ENCODE results near the gene LCE4A. TPM values are rescaled to one million over a fixed set of nuclear protein-coding genes. Genes with fewer than 3 reads are reported as not detected.
"Not testable (repeated sequence)": the region's sequence is repeated elsewhere in the genome, so short reads cannot be mapped to it uniquely, and the experiment has no call there.

The LCE4A gene
- total RNA-seq, 4 donors from 2014 or later = not detected

GRCh38 chr1:152679459-152679858, 28.5 kb upstream of the LCE4A start:
- Histone ChIP-seq H3K36me3 (no peaks in the 10 kb centered on the region), H3K27me3 (peaks cover 0 to 3% (median 0%) of the 10 kb centered on the region in 4 donors), H3K27ac (replicated peaks in 1 of 4) (no peak overlapping the region), H3K4me1 (no peaks in the 10 kb centered on the region), H3K4me3 (no peak overlapping the region), H3K9me3 (no peaks in the 10 kb centered on the region)
- intact Hi-C loops (cut with DNase I) = no loop called here
- no peak for DNase-seq (ENCODE audit: extremely low spot score)
- WGBS = 49% methylated on average over 6 of the region's 6 CpGs
- no peak for TF ChIP-seq EP300 (IDR thresholded peaks at IDR 0.05)
- TF ChIP-seq POLR2A (IDR thresholded peaks at IDR 0.05; ENCODE audit: low read depth) = no peak
- TF ChIP-seq POLR2AphosphoS5 (IDR thresholded peaks at IDR 0.05) = no peak
- no peak for TF ChIP-seq CTCF (IDR thresholded peaks at IDR 0.05)

GRCh38 chr1:152681616-152682015, 26.3 kb upstream of the LCE4A start:
- intact Hi-C loops (cut with DNase I) = no loop called here
- Histone ChIP-seq H3K4me1 (no peaks in the 10 kb centered on the region), H3K27me3 (peaks cover 0 to 3% (median 0%) of the 10 kb centered on the region in 4 donors), H3K27ac (replicated peaks in 1 of 4) (no peak overlapping the region), H3K36me3 (no peaks in the 10 kb centered on the region), H3K9me3 (no peaks in the 10 kb centered on the region), H3K4me3 (no peak overlapping the region)
- WGBS = 59% methylated on average over 2 of the region's 2 CpGs
- TF ChIP-seq EP300 (IDR thresholded peaks at IDR 0.05) (no peak), POLR2A (IDR thresholded peaks at IDR 0.05; ENCODE audit: low read depth) (no peak), POLR2AphosphoS5 (IDR thresholded peaks at IDR 0.05) (no peak), CTCF (IDR thresholded peaks at IDR 0.05) (no peak)
- no peak for DNase-seq (ENCODE audit: extremely low spot score)

- Histone ChIP-seq H3K9me3 (no peaks in the 10 kb centered on the region), H3K4me1 (no peaks in the 10 kb centered on the region), H3K27ac (replicated peaks in 1 of 4) (no peak overlapping the region), H3K36me3 (no peaks in the 10 kb centered on the region), H3K27me3 (peaks cover 0 to 3% (median 0%) of the 10 kb centered on the region in 4 donors), H3K4me3 (no peak overlapping the region)
- intact Hi-C loops (cut with DNase I) = no loop called here
- DNase-seq (ENCODE audit: extremely low spot score) = no peak
- no peak for TF ChIP-seq POLR2AphosphoS5 (IDR thresholded peaks at IDR 0.05)
- no peak for TF ChIP-seq EP300 (IDR thresholded peaks at IDR 0.05)
- TF ChIP-seq POLR2A (IDR thresholded peaks at IDR 0.05; ENCODE audit: low read depth) = no peak
- TF ChIP-seq CTCF (IDR thresholded peaks at IDR 0.05) = no peak
Measured at GRCh38 chr1:152683846-152684245, 24.1 kb upstream of the LCE4A start.

GRCh38 chr1:152685823-152686222, 22.1 kb upstream of the LCE4A start, which contains the start of gene LCE2B:
Gene LCE2B, plus strand, starts transcription at chr1:152686123. Its CDS starts 721 bp downstream, at chr1:152686844.
- H3K36me3 ChIP-seq; H3K4me3 ChIP-seq; H3K27ac ChIP-seq (replicated peaks in 1 of 4); H3K4me1 ChIP-seq; DNase-seq (ENCODE audit: extremely low spot score); H3K9me3 ChIP-seq; intact Hi-C loops (cut with DNase I); H3K27me3 ChIP-seq: not testable (repeated sequence)
- WGBS = 66% methylated on average over 4 of the region's 4 CpGs

GRCh38 chr1:152697701-152698600, 10.0 kb upstream of the LCE4A start, which contains the start of gene LCE2A:
Gene LCE2A, plus strand, starts transcription at chr1:152698345. Its CDS starts 557 bp downstream, at chr1:152698902.
- TF ChIP-seq POLR2AphosphoS5 (IDR thresholded peaks at IDR 0.05) = no peak
- TF ChIP-seq POLR2A (IDR thresholded peaks at IDR 0.05; ENCODE audit: low read depth) = no peak
- no peak for TF ChIP-seq CTCF (IDR thresholded peaks at IDR 0.05)
- no peak for TF ChIP-seq EP300 (IDR thresholded peaks at IDR 0.05)
- Histone ChIP-seq H3K27ac (replicated peaks in 1 of 4) (no peak within 1 kb of the TSS), H3K4me3 (no peak within 1 kb of the TSS), H3K9me3 (peaks cover 0 to 4% (median 1%) of the 10 kb centered on the region in 4 donors), H3K36me3 (no peaks in the 10 kb centered on the region), H3K4me1 (no peaks in the 10 kb centered on the region), H3K27me3 (no peaks in the 10 kb centered on the region)
- DNase-seq (ENCODE audit: extremely low spot score) = no peak
- intact Hi-C loops (cut with DNase I) = no loop called here
- 49% methylated on average over 4 of the region's 4 CpGs for WGBS

All from esophagus muscularis mucosa (tissue), 4 donors.